ENCODE measurements around the gene WDFY2. TPM values are rescaled to one million over a fixed set of nuclear protein-coding genes. Genes with fewer than 3 reads are reported as not detected.

The WDFY2 gene
- total RNA-seq, 1 donor from 2014 or later = 20.8 TPM

DNA sequence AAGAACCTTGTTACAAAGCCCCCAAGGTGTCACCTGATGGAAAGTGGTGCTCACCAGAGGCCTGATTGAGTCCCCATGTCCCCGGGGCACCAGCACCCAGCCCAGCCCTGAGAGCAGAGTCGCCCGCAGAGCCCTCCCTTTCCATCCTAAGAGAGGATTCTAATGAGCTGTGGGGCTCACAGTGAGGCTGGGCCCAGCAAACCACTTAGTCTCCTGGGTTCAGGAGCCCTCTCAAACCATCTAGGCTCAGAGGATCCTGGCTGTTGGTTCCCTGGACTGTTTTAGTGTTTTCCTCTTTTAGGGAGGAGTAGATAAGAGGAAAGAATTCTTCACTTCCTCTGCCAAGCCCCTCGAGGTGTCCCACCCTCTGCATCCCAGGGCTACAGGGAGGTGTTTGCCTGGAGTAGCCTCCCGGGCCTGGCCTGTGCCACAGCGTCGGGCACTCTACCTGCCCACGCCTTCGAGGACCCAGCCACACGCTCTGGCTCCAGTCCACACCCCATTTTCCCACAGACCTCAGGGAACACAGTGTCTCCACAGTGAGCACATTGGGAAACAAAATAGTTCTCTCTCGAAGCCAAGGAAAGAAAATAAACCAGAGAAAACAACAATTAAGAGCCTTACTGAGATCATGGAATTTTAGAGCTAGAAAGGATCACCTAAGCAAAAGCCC is 185.3 kb downstream of the WDFY2 start:
- ChIA-PET CTCF (no interaction called here), POLR2A (no interaction called here)
- TF ChIP-seq, protein P1, sequence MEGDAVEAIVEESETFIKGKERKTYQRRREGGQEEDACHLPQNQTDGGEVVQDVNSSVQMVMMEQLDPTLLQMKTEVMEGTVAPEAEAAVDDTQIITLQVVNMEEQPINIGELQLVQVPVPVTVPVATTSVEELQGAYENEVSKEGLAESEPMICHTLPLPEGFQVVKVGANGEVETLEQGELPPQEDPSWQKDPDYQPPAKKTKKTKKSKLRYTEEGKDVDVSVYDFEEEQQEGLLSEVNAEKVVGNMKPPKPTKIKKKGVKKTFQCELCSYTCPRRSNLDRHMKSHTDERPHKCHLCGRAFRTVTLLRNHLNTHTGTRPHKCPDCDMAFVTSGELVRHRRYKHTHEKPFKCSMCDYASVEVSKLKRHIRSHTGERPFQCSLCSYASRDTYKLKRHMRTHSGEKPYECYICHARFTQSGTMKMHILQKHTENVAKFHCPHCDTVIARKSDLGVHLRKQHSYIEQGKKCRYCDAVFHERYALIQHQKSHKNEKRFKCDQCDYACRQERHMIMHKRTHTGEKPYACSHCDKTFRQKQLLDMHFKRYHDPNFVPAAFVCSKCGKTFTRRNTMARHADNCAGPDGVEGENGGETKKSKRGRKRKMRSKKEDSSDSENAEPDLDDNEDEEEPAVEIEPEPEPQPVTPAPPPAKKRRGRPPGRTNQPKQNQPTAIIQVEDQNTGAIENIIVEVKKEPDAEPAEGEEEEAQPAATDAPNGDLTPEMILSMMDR (IDR thresholded peaks at IDR 0.05) = no peak
- H3K36me3 Mint-ChIP-seq (ENCODE audit: low read depth) = peaks cover 30% of the 10 kb centered on the region
- no peaks in the 10 kb centered on the region for H3K9me3 Mint-ChIP-seq
- peaks cover 16% of the 10 kb centered on the region for H3K4me1 Mint-ChIP-seq
- no peak for ATAC-seq (ENCODE audit: low read depth)
- H3K4me3 Mint-ChIP-seq = no peak overlapping the region
- H3K27ac Mint-ChIP-seq = no peak overlapping the region
- intact Hi-C loops (cut with micrococcal nuclease) = no loop called here
- no peaks in the 10 kb centered on the region for H3K27me3 Mint-ChIP-seq
- no peak for DNase-seq

DNA sequence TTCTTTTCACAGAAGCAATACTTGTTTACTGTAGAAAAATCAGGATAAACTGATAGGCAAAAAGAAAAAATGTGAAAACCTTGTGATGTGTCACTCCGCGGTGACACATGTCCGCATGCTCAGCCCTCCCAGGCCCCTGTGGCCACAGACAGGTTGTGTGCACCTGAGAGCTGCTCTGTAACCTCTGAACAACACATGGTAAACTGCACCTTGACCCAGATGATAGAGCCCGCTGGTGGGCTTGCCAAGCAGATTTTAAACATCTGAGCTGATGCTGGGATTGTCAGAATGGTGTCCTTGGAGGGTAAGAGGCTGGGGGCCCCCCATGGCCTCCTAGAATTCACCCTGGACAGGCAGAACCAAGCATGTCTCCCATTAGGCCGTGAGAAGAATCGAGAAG is 185.9 kb downstream of the WDFY2 start:
- Mint-ChIP-seq H3K27me3 (no peaks in the 10 kb centered on the region), H3K4me1 (peaks cover 11% of the 10 kb centered on the region), H3K4me3 (no peak overlapping the region), H3K36me3 (ENCODE audit: low read depth) (peaks cover 30% of the 10 kb centered on the region), H3K27ac (no peak overlapping the region), H3K9me3 (no peaks in the 10 kb centered on the region)
- intact Hi-C loops (cut with micrococcal nuclease) = no loop called here
- DNase-seq (no peak), ATAC-seq (ENCODE audit: low read depth) (no peak)
- TF ChIP-seq, protein P1 (IDR thresholded peaks at IDR 0.05) = no peak
- CTCF ChIA-PET = interaction anchor here (2.7 kb wide), 1 partner anchor 27 kb away, joined by 8 read pairs; no protein-coding TSS in a partner anchor
- POLR2A ChIA-PET = no interaction called here

DNA sequence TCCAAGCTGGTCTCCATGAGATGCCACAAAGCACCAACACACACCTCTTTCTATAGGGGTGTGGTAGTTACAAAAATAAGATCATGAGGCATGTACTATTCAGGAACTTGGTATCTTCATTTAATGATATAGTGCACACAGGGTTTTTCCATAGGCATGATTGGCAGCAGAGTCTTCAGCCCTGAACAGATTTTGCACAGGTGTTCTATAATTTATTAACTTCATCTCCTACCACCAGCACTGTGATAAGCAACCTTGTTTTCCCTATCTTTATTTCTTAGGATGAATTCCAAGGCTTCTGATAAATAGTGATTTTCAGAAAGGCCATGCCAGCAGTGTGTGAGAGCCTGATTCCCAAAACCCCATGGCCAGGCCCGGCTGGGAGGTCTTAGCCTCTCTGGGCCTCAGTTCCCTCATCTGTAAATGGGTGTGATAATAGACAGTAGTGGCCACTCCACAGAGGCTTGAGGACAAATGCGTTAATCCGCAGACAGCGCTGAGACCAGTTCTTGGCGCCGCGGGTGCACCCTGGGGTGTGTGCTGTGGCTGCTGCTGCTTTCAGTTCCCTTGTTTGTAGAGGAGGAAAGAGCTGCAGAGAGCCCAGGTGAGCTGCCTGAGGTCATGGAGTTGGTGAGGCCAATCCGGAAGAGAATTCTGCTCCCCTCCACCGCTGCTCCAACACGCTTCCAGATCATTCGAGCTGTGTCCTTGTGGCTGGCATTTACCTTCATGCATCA is 186.6 kb downstream of the WDFY2 start:
- CTCF ChIA-PET = interaction anchor here (2.7 kb wide), 1 partner anchor 27 kb away, joined by 8 read pairs; no protein-coding TSS in a partner anchor
- TF ChIP-seq, protein P1 (IDR thresholded peaks at IDR 0.05) = no peak
- Mint-ChIP-seq H3K9me3 (no peaks in the 10 kb centered on the region), H3K27ac (no peak overlapping the region), H3K27me3 (no peaks in the 10 kb centered on the region), H3K4me3 (no peak overlapping the region), H3K36me3 (ENCODE audit: low read depth) (peaks cover 30% of the 10 kb centered on the region), H3K4me1 (peaks cover 9% of the 10 kb centered on the region)
- ATAC-seq (ENCODE audit: low read depth) = peak; percentile 57
- no peak for DNase-seq
- intact Hi-C loops (cut with micrococcal nuclease) = no loop called here
- POLR2A ChIA-PET = interaction anchor here (1.4 kb wide), 1 partner anchor 318 kb away, joined by 7 read pairs; the partner anchor contains the start of gene INTS6

DNA sequence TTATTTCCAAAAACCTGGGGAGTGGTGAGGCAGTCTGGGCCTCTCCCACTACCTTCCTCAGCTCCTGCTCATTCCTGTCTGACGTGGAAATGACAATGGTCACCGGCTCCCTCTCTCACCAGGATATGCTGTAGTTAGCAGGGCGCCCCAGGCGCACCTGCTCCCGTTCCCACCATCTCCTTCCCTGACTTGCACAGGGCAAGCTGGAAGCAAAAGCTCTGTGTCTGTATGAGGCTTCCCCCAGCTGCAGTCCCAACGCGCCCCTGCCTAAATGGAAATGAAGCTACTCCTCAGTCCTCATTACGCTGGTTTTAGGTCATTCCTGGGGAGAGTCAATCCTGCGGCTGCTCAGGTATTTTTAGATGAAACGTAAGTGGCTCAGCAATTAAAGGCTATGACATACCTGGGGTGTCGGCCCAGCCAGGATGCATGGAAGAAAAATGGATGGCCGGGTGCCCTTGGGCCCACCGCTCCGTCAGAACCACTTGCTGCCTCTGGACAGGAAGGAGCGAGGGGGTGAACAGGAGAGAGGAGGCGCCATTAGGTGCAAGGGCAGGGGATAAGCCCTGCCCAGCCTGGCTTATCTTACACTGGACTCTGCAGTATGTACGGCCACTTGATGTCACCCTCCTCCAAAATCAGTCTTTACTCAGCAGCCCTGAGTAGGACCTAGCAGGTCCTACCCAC is 187.3 kb downstream of the WDFY2 start:
- Mint-ChIP-seq H3K4me3 (no peak overlapping the region), H3K27ac (no peak overlapping the region), H3K4me1 (peaks cover 9% of the 10 kb centered on the region), H3K9me3 (no peaks in the 10 kb centered on the region), H3K36me3 (ENCODE audit: low read depth) (peaks cover 24% of the 10 kb centered on the region), H3K27me3 (no peaks in the 10 kb centered on the region)
- ATAC-seq (ENCODE audit: low read depth) (no peak), DNase-seq (no peak)
- ChIA-PET CTCF (interaction anchor here (2.7 kb wide), 1 partner anchor 26 kb away, joined by 8 read pairs; no protein-coding TSS in a partner anchor), POLR2A (interaction anchor here (1.4 kb wide), 1 partner anchor 318 kb away, joined by 7 read pairs; the partner anchor contains the start of gene INTS6)
- TF ChIP-seq, protein P1 (IDR thresholded peaks at IDR 0.05) = no peak
- intact Hi-C loops (cut with micrococcal nuclease) = no loop called here

Data from activated B cell treated with CpG ODN at 0.5 μM for 24 hours (primary cell).